GM19328 (cell line): ENCODE measurements around the gene NR2F1-AS1.
"Not testable (repeated sequence)": the region's sequence is repeated elsewhere in the genome, so short reads cannot be mapped to it uniquely, and the experiment has no call there.

Source experiments
- ATAC-seq: cut with Tn5 transposase; IDR thresholded peaks from one replicate; pipeline ENCODE4 v1.9.1; 2021; ENCODE audit warnings: mild to moderate bottlenecking, moderate library complexity; ENCODE audit not compliant: unreplicated experiment

Gene NR2F1-AS1

GRCh38 chr5:93402451-93402850 lies 178.6 kb downstream of the NR2F1-AS1 start:
- ATAC-seq: no peak

GRCh38 chr5:93401634-93402213 lies 179.3 kb downstream of the NR2F1-AS1 start:
- no peak for ATAC-seq

- no peak for ATAC-seq
These were observed 181.3 kb downstream of the NR2F1-AS1 start for GRCh38 chr5:93399675-93400074.

DNA sequence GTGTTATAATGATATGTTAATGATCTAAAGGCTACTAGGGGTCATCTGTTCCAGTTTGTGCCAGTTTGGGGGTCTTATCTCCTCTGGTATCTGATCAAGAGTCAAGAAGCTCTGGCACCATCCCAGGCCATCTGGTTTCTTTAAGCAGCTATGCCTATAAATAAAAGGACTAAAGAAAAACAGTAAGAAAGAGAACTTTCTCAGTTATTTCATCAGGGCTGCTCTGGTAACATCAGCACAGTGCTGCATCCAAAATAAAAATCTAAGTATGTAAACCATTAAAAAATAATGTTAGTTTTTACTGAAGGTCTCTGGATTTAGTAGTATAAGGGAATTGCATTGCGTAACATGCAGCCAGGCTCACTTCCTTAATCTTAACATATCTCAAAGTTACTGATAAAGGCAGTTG lies 185.0 kb downstream of the NR2F1-AS1 start:
- ATAC-seq: no peak

DNA sequence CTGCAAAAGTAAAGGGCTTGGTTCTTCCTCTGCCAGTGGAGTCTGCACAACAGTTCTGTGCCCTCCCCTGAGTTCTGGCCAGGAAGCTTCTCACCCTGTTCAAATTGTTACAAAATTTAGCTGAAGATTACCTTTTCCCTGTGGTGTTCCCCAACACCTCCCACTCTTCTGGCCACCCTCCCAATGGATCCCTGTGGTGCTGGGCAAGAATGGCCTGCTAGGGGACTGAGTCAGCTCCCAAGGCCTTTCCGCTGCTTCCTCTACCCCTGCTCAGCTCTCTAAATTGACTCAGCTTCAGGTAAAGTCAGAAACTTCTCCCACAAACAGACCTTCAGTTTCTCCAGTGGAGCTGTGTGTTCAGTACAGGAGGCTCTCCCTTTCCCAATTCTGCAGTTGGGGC lies 186.0 kb downstream of the NR2F1-AS1 start:
- no peak for ATAC-seq

DNA sequence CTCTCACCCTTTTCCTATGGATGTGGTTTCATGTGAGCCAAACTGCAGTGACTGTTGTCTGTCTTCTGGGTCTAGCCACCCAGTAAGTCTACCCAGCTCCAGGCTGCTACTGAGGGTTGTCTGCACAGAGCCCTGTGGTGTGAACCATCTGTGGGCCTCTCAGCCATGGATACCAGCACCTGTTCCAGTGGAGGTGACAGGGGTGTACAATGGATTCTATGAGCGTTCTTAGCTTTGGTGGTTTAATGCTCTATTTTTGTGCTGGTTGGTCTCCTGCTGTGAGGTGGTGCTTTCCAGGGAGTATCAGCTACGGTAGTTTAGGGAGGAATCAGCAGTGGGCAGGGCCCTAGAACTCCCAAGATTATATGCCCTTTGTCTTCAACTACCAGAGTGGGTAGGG lies 186.7 kb downstream of the NR2F1-AS1 start:
- no peak for ATAC-seq

- ATAC-seq: not testable (repeated sequence)
These were observed 189.8 kb downstream of the NR2F1-AS1 start for GRCh38 chr5:93391169-93391568.

DNA sequence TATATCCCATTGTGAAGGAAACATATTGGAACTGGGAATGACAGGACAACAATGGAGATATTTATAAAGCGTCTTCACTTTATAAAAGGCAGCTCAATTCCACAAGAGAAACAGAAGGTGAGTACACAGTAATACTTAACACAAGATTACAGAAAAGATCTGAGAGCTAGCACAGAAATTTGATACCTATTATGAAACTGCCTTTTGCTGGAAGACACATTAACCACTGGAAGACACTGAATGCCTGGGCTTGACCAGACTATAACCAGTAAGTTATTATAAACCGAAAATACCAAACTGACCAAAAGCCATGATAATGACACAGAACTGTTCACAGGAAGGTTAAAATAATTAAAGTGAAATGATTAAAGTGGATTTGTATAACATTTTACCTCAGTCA lies 195.4 kb downstream of the NR2F1-AS1 start:
- no peak for ATAC-seq

DNA sequence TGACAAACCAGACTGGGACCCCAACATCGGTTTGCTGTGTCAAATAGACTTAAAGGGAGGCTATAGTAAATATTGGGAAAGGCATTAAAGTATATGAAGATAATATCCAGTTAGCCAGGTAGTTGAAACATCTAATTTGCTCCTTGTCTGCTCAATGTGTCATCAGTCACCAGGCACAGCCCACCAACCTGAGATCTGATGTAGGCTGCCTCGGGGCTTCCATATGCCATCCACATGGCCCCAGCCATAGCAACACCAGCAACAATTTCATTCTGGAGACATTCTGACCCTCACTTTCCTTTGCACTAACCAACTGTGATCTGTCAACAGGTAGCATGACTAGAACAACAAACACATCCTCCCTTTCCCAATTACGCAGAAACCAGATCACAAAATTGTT lies 196.0 kb downstream of the NR2F1-AS1 start:
- ATAC-seq: no peak

DNA sequence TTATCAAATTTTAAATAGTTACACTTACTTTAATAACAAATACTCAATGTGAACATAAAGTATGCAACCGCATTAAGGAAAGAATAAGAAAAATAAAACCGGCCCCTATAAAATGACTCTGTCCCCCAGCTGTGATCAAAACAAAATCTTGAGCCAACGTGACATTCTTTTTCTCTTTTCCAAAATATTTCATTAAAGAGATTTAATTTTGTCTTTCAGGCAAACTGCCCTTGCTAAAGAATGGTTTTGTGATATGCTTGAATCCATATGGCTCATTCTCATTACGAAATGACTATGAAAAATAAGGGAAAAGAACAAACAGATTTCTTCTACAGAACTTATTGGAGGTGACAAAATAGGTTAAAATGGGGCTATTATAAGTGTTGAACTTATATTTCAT lies 197.0 kb downstream of the NR2F1-AS1 start:
- ATAC-seq: no peak

- ATAC-seq: no peak
These were observed 198.7 kb downstream of the NR2F1-AS1 start for GRCh38 chr5:93382188-93382825.

GRCh38 chr5:93381057-93381456 lies 200.0 kb downstream of the NR2F1-AS1 start:
- ATAC-seq: no peak

DNA sequence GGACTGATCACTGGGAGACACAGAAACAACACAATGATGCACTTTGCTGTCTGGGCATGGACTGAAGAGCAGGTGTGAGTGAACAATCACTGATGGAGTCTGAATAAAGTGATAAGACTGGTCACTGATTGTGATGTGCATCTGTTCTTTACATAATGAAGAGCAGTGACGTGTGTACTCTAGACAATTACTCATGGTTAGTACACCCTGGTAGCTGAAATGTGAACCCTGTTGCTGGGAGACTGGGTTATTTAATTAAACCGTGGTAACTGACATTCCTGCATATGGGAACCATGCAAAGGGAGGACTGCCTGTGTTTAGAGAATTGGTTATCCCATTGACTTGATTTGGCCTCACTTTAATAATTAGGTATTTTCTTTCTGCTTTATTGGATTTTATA lies 202.9 kb downstream of the NR2F1-AS1 start:
- no peak for ATAC-seq

DNA sequence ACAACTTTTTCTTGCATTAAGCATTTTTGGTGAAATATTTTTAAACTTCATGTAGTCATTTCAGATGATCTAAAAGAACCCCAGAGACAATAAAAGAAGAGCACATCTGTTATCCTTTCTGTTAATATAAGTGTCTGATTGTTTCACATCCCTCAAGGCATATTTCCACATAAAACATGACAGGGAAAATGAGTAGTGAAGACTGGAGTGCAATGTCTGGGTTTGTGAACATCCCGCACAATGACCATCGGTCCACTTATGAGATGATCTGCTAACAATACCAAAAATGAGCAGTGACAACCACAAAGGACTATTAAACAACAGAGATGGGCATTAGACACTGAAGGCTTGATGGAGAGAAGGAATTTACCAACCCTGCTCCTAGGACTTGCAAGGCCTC lies 209.1 kb downstream of the NR2F1-AS1 start:
- ATAC-seq: no peak

GRCh38 chr5:93364378-93364777 lies 216.6 kb downstream of the NR2F1-AS1 start:
- ATAC-seq: no peak

DNA sequence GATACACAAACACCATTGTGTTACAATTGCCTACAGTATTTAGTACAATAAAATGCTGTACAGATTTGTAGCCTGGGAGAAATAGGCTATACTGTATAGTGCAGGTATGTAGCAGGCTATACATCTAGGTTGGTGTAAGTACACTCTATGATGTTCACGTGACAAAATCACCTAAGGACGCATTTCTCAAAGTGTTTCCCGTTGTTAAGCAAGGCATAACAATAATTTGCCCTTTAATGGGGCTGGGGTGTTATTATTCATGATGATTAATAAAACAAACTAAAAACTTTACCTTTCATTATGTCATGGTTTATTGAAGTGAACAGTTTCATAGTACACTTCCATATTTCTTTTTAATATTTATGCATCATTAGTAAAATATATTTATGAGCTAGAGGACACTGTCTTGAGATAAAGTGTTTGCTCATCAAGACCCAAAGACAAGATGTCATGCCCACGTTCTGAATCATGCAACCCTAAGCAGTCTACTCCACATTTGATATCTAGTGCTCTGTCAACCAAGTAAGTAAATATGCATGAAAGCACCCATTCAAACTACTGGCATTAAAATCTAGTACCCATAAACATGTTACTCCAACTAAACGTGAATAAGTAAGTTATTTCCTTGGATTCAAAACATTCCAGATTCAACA lies 220.5 kb downstream of the NR2F1-AS1 start:
- ATAC-seq: no peak

- ATAC-seq: no peak
These were observed 221.1 kb downstream of the NR2F1-AS1 start for GRCh38 chr5:93359960-93360305.
